Measurements from ENCODE around the gene DCDC1. TPM values are rescaled to one million over a fixed set of nuclear protein-coding genes. Genes with fewer than 3 reads are reported as not detected.

The DCDC1 gene
- total RNA-seq, 2 donors from 2014 or later, result 2.9 to 3.2 TPM

DNA sequence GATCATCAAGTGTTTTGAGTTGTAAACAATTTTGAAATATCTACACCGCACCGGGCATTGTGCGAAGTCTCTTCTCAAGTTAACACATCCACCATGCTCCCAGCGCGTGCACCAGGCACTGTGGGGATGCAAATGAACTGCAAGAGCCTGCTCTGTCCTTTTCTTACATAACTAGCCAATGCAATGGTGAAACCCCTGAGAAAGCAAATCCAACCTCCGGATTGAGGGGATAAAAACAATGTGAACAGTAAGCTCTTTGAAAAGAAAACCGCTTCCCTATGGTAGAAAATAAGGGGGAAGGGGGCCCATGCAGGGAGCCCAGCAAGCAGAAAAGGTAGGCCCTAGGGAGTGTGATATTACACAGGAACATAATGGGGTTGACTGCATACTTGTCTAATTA is 508.5 kb downstream of the DCDC1 start:
- TF ChIP-seq, protein P1, sequence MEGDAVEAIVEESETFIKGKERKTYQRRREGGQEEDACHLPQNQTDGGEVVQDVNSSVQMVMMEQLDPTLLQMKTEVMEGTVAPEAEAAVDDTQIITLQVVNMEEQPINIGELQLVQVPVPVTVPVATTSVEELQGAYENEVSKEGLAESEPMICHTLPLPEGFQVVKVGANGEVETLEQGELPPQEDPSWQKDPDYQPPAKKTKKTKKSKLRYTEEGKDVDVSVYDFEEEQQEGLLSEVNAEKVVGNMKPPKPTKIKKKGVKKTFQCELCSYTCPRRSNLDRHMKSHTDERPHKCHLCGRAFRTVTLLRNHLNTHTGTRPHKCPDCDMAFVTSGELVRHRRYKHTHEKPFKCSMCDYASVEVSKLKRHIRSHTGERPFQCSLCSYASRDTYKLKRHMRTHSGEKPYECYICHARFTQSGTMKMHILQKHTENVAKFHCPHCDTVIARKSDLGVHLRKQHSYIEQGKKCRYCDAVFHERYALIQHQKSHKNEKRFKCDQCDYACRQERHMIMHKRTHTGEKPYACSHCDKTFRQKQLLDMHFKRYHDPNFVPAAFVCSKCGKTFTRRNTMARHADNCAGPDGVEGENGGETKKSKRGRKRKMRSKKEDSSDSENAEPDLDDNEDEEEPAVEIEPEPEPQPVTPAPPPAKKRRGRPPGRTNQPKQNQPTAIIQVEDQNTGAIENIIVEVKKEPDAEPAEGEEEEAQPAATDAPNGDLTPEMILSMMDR (conservative IDR thresholded peaks at IDR 0.05), result no peak
- H3K4me3 Mint-ChIP-seq, result no peak overlapping the region
- H3K36me3 ChIP-seq (ENCODE audit: control insufficient read depth, insufficient read depth, low read length), result no peaks in the 10 kb centered on the region
- H3K9me3 ChIP-seq (ENCODE audit: control insufficient read depth, low read length), result no peaks in the 10 kb centered on the region
- H3K36me3 Mint-ChIP-seq (ENCODE audit: low read depth), result no peaks in the 10 kb centered on the region
- no peaks in the 10 kb centered on the region for H3K9me3 Mint-ChIP-seq
- no peak overlapping the region for H3K27ac ChIP-seq (ENCODE audit: low read depth, low read length)
- no peak overlapping the region for H3K9ac ChIP-seq (ENCODE audit: extremely low read depth, low read length, poor library complexity, severe bottlenecking)
- WGBS, 2 experiments (ENCODE audit: insufficient coverage in 1 of 2, insufficient read length in 1 of 2), result 62 to 72% methylated on average over 6 to 7 of the region's 7 CpGs
- no peaks in the 10 kb centered on the region for H3K4me1 ChIP-seq (ENCODE audit: control insufficient read depth, insufficient read depth, low read length)
- no peaks in the 10 kb centered on the region for H3K27me3 Mint-ChIP-seq (ENCODE audit: insufficient read depth)
- H3K27ac Mint-ChIP-seq, result no peak overlapping the region
- no peaks in the 10 kb centered on the region for H3K27me3 ChIP-seq (ENCODE audit: control insufficient read depth, insufficient read depth, low read length, poor library complexity, severe bottlenecking)
- peaks cover 3% of the 10 kb centered on the region for H3K4me1 Mint-ChIP-seq
- no peak for DNase-seq
- H3K4me3 ChIP-seq (ENCODE audit: low read length), result no peak overlapping the region

DNA sequence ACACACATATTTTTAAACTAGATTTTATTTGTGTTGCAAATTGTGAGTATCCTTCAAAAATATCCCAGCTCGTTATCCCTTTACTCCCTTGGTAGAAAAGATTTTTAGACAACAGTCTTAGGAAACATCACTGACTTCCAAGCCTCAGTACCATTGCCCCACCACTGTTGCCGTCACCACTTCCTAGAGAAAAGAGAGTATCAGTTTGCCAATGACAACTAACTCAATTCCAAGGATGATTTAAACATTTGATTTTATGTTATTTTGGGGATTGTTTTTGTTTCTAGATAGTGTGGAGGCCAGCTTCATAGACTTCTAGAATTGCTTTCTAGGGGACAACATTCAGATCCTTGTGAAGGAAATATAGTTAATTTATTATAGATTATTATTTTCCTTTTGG is 509.4 kb downstream of the DCDC1 start:
- H3K27ac Mint-ChIP-seq, result no peak overlapping the region
- DNase-seq, result no peak
- no peak overlapping the region for H3K27ac ChIP-seq (ENCODE audit: low read depth, low read length)
- H3K27me3 Mint-ChIP-seq (ENCODE audit: insufficient read depth), result no peaks in the 10 kb centered on the region
- H3K4me1 Mint-ChIP-seq, result peaks cover 3% of the 10 kb centered on the region
- no peaks in the 10 kb centered on the region for H3K36me3 ChIP-seq (ENCODE audit: control insufficient read depth, insufficient read depth, low read length)
- no peaks in the 10 kb centered on the region for H3K27me3 ChIP-seq (ENCODE audit: control insufficient read depth, insufficient read depth, low read length, poor library complexity, severe bottlenecking)
- no peak overlapping the region for H3K9ac ChIP-seq (ENCODE audit: extremely low read depth, low read length, poor library complexity, severe bottlenecking)
- no peaks in the 10 kb centered on the region for H3K4me1 ChIP-seq (ENCODE audit: control insufficient read depth, insufficient read depth, low read length)
- H3K36me3 Mint-ChIP-seq (ENCODE audit: low read depth), result no peaks in the 10 kb centered on the region
- H3K4me3 Mint-ChIP-seq, result no peak overlapping the region
- TF ChIP-seq, protein P1 (conservative IDR thresholded peaks at IDR 0.05), result no peak
- H3K9me3 ChIP-seq (ENCODE audit: control insufficient read depth, low read length), result no peaks in the 10 kb centered on the region
- no peaks in the 10 kb centered on the region for H3K9me3 Mint-ChIP-seq
- WGBS, 2 experiments (ENCODE audit: insufficient coverage in 1 of 2, insufficient read length in 1 of 2), result 87 to 100% methylated on average over 1 to 2 of the region's 2 CpGs
- H3K4me3 ChIP-seq (ENCODE audit: low read length), result no peak overlapping the region

DNA sequence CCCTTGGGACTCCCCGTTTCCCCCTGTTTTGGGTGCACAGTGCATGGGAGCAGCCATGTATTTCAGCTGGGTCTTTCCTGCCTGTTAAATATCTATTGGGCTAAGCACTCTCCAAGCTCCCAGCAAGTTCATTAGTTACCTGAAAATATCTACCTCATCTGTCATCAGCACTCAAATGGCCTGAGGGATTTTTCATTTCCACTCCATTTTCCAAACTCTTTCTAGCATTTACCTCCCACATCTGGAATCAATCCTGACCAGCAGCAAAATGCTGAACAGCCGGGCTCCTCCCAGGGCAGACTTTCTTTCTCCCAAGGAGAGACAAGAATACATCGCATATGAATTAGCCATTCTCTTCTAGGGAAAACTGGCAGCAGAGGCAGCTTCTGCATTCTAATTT is 509.9 kb downstream of the DCDC1 start:
- Histone ChIP-seq H3K4me1 (ENCODE audit: control insufficient read depth, insufficient read depth, low read length) (no peaks in the 10 kb centered on the region), H3K27ac (ENCODE audit: low read depth, low read length) (no peak overlapping the region), H3K27me3 (ENCODE audit: control insufficient read depth, insufficient read depth, low read length, poor library complexity, severe bottlenecking) (no peaks in the 10 kb centered on the region), H3K36me3 (ENCODE audit: control insufficient read depth, insufficient read depth, low read length) (no peaks in the 10 kb centered on the region), H3K9ac (ENCODE audit: extremely low read depth, low read length, poor library complexity, severe bottlenecking) (no peak overlapping the region), H3K4me3 (ENCODE audit: low read length) (no peak overlapping the region), H3K9me3 (ENCODE audit: control insufficient read depth, low read length) (no peaks in the 10 kb centered on the region)
- no peak for DNase-seq
- TF ChIP-seq, protein P1 (conservative IDR thresholded peaks at IDR 0.05), result no peak
- Mint-ChIP-seq H3K9me3 (no peaks in the 10 kb centered on the region), H3K27me3 (ENCODE audit: insufficient read depth) (no peaks in the 10 kb centered on the region), H3K4me1 (peaks cover 3% of the 10 kb centered on the region), H3K27ac (no peak overlapping the region), H3K36me3 (ENCODE audit: low read depth) (no peaks in the 10 kb centered on the region), H3K4me3 (no peak overlapping the region)
- WGBS, 2 experiments (ENCODE audit: insufficient coverage in 1 of 2, insufficient read length in 1 of 2), result 87% methylated on average over 2 to 3 of the region's 3 CpGs

All from endodermal cell (in vitro differentiated cells).